Measurements from ENCODE around the gene SF3A2. TPM values are rescaled to one million over a fixed set of nuclear protein-coding genes. Genes with fewer than 3 reads are reported as not detected.

The SF3A2 gene
- total RNA-seq, 1 donor = 27.9 TPM

GRCh38 chr19:2282062-2282861 is 45.6 kb downstream of the SF3A2 start, which contains the start of gene PEAK3:
Gene PEAK3 (minus strand): TSS chr19:2282175. CDS start chr19:2280931, 1,244 bp downstream.
- H3K79me2 ChIP-seq (ENCODE audit: insufficient read depth, low read length) = peaks cover 4% of the 10 kb centered on the region
- H3K4me2 ChIP-seq (ENCODE audit: insufficient read depth, low read length) = peak within 1 kb of the TSS; percentile 65
- H2AFZ ChIP-seq (ENCODE audit: low read length) = no peak within 1 kb of the TSS
- no peak within 1 kb of the TSS for H3K27ac ChIP-seq (ENCODE audit: low read depth, low read length)
- H4K20me1 ChIP-seq (ENCODE audit: insufficient read depth, low read length) = peaks cover 48% of the 10 kb centered on the region
- H3K36me3 ChIP-seq (ENCODE audit: insufficient read depth, low read length) = no peaks in the 10 kb centered on the region
- peaks cover 7% of the 10 kb centered on the region for H3K4me1 ChIP-seq (ENCODE audit: insufficient read depth, low read length)
- no peaks in the 10 kb centered on the region for H3K27me3 ChIP-seq (ENCODE audit: insufficient read depth, low read length)
- no peaks in the 10 kb centered on the region for H3K9me3 ChIP-seq (ENCODE audit: low read depth, low read length)
- H3K4me3 ChIP-seq (ENCODE audit: insufficient read depth, low read length) = peak within 1 kb of the TSS; percentile 55
- peak; percentile 96 for DNase-seq (ENCODE audit: insufficient read length, low spot score, missing footprints)
- TF ChIP-seq, protein P1, sequence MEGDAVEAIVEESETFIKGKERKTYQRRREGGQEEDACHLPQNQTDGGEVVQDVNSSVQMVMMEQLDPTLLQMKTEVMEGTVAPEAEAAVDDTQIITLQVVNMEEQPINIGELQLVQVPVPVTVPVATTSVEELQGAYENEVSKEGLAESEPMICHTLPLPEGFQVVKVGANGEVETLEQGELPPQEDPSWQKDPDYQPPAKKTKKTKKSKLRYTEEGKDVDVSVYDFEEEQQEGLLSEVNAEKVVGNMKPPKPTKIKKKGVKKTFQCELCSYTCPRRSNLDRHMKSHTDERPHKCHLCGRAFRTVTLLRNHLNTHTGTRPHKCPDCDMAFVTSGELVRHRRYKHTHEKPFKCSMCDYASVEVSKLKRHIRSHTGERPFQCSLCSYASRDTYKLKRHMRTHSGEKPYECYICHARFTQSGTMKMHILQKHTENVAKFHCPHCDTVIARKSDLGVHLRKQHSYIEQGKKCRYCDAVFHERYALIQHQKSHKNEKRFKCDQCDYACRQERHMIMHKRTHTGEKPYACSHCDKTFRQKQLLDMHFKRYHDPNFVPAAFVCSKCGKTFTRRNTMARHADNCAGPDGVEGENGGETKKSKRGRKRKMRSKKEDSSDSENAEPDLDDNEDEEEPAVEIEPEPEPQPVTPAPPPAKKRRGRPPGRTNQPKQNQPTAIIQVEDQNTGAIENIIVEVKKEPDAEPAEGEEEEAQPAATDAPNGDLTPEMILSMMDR (IDR thresholded peaks at IDR 0.05; ENCODE audit: extremely low read depth, low read depth, low read length) = no peak

- no peak overlapping the region for H2AFZ ChIP-seq (ENCODE audit: low read length)
- H3K4me1 ChIP-seq (ENCODE audit: insufficient read depth, low read length) = peaks cover 7% of the 10 kb centered on the region
- no peaks in the 10 kb centered on the region for H3K27me3 ChIP-seq (ENCODE audit: insufficient read depth, low read length)
- no peaks in the 10 kb centered on the region for H3K9me3 ChIP-seq (ENCODE audit: low read depth, low read length)
- H3K27ac ChIP-seq (ENCODE audit: low read depth, low read length) = no peak overlapping the region
- TF ChIP-seq, protein P1 (IDR thresholded peaks at IDR 0.05; ENCODE audit: extremely low read depth, low read depth, low read length) = no peak
- H3K4me3 ChIP-seq (ENCODE audit: insufficient read depth, low read length) = no peak overlapping the region
- H3K79me2 ChIP-seq (ENCODE audit: insufficient read depth, low read length) = peaks cover 4% of the 10 kb centered on the region
- H3K36me3 ChIP-seq (ENCODE audit: insufficient read depth, low read length) = no peaks in the 10 kb centered on the region
- peaks cover 52% of the 10 kb centered on the region for H4K20me1 ChIP-seq (ENCODE audit: insufficient read depth, low read length)
- no peak for DNase-seq (ENCODE audit: insufficient read length, low spot score, missing footprints)
- H3K4me2 ChIP-seq (ENCODE audit: insufficient read depth, low read length) = no peak overlapping the region
These were observed 46.2 kb downstream of the SF3A2 start for GRCh38 chr19:2282862-2283237.

GRCh38 chr19:2283835-2284507 is 47.3 kb downstream of the SF3A2 start:
- no peaks in the 10 kb centered on the region for H3K36me3 ChIP-seq (ENCODE audit: insufficient read depth, low read length)
- TF ChIP-seq, protein P1 (IDR thresholded peaks at IDR 0.05; ENCODE audit: extremely low read depth, low read depth, low read length) = no peak
- H4K20me1 ChIP-seq (ENCODE audit: insufficient read depth, low read length) = peaks cover 59% of the 10 kb centered on the region
- peaks cover 7% of the 10 kb centered on the region for H3K4me1 ChIP-seq (ENCODE audit: insufficient read depth, low read length)
- H3K27ac ChIP-seq (ENCODE audit: low read depth, low read length) = no peak overlapping the region
- H3K4me3 ChIP-seq (ENCODE audit: insufficient read depth, low read length) = no peak overlapping the region
- no peak overlapping the region for H2AFZ ChIP-seq (ENCODE audit: low read length)
- no peaks in the 10 kb centered on the region for H3K79me2 ChIP-seq (ENCODE audit: insufficient read depth, low read length)
- H3K27me3 ChIP-seq (ENCODE audit: insufficient read depth, low read length) = peaks cover 7% of the 10 kb centered on the region
- peak; percentile 10 for DNase-seq (ENCODE audit: insufficient read length, low spot score, missing footprints)
- no peak overlapping the region for H3K4me2 ChIP-seq (ENCODE audit: insufficient read depth, low read length)
- H3K9me3 ChIP-seq (ENCODE audit: low read depth, low read length) = no peaks in the 10 kb centered on the region

Measured in osteoblast (primary cell).